ENCODE measurements around the gene TECPR2. TPM values are rescaled to one million over a fixed set of nuclear protein-coding genes. Genes with fewer than 3 reads are reported as not detected.

The TECPR2 gene
- total and polyA plus RNA-seq, 2 of the 13 experiments (the other 11 are each of a cell fraction or from before 2014, with no cell fraction given): 3.5 to 5.7 TPM

DNA sequence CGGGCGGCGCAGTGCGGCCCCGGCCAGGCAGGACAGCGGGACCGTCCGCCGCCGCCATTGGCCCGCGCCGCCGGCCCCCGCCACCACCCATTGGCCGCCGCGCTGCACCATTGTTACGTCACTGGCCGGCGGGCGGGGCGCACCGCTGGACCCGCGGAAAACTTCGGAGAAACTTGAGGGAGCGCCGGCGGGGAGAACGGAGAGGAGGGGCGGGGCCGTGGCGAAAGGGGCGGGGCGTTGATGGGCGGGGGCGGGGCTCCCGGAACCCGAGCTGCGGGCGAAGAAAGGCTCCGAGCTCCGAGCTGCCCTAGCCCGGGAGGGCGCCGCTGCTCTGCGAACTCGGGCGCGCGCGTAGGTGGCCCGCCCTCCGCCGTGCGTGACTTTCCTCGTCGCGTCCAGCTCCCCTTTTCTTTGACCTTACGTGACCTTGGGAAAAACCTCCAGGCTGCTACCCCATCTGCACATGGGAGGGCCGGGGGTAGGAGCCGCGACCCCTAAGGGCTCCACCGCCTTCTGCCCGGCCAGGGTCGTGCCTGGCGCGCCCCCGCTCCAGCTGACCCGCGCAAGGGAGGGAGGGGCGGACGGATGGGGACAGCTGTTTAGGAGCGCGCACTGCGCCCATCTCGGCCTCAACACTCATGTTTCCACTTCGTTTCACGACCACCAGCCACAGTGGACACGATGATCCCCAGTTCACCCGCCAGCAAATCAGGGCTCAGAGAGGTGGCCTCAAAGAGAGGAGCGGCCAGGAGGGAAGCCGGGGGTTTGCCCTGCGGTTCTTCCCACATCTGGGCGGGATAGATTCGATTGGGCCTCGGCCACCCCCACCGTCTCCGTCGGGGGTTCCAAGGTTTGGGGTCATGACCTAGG, 147.2 kb downstream of the TECPR2 start, which contains the start of gene ANKRD9 (continued):
- TF ChIP-seq AGO1 (IDR thresholded peaks at IDR 0.05; ENCODE audit: low read depth, low read length, poor library complexity, severe bottlenecking) (peak; percentile 51), ZNF367 (CRISPR knock-in tag; IDR thresholded peaks at IDR 0.05; ENCODE audit: borderline replicate concordance) (no peak), NFE2 (CRISPR knock-in tag; IDR thresholded peaks at IDR 0.05) (no peak), ARNT2 (CRISPR knock-in tag; IDR thresholded peaks at IDR 0.05; ENCODE audit: low read depth) (0 out of 2 replicates have a peak, but pooled peaks have one; percentile 32), JARID2 (CRISPR knock-in tag; IDR thresholded peaks at IDR 0.05; ENCODE audit: insufficient replicate concordance) (no peak), BHLHE40 (IDR thresholded peaks at IDR 0.05; ENCODE audit: low read length) (no peak), MTA1 (CRISPR knock-in tag; IDR thresholded peaks at IDR 0.05; ENCODE audit: borderline replicate concordance) (0 out of 2 replicates have a peak, but pooled peaks have one; percentile 34), ZFX (CRISPR knock-in tag; IDR thresholded peaks at IDR 0.05; ENCODE audit: low read depth) (no peak), PCBP1 (IDR thresholded peaks at IDR 0.05; ENCODE audit: borderline replicate concordance, low read depth, low read length) (no peak), ZNF773 (CRISPR knock-in tag; IDR thresholded peaks at IDR 0.05; ENCODE audit: borderline replicate concordance) (no peak), ZNF543 (CRISPR knock-in tag; IDR thresholded peaks at IDR 0.05) (0 out of 2 replicates have a peak, but pooled peaks have one; percentile 47)
- TF ChIP-seq, protein P1, sequence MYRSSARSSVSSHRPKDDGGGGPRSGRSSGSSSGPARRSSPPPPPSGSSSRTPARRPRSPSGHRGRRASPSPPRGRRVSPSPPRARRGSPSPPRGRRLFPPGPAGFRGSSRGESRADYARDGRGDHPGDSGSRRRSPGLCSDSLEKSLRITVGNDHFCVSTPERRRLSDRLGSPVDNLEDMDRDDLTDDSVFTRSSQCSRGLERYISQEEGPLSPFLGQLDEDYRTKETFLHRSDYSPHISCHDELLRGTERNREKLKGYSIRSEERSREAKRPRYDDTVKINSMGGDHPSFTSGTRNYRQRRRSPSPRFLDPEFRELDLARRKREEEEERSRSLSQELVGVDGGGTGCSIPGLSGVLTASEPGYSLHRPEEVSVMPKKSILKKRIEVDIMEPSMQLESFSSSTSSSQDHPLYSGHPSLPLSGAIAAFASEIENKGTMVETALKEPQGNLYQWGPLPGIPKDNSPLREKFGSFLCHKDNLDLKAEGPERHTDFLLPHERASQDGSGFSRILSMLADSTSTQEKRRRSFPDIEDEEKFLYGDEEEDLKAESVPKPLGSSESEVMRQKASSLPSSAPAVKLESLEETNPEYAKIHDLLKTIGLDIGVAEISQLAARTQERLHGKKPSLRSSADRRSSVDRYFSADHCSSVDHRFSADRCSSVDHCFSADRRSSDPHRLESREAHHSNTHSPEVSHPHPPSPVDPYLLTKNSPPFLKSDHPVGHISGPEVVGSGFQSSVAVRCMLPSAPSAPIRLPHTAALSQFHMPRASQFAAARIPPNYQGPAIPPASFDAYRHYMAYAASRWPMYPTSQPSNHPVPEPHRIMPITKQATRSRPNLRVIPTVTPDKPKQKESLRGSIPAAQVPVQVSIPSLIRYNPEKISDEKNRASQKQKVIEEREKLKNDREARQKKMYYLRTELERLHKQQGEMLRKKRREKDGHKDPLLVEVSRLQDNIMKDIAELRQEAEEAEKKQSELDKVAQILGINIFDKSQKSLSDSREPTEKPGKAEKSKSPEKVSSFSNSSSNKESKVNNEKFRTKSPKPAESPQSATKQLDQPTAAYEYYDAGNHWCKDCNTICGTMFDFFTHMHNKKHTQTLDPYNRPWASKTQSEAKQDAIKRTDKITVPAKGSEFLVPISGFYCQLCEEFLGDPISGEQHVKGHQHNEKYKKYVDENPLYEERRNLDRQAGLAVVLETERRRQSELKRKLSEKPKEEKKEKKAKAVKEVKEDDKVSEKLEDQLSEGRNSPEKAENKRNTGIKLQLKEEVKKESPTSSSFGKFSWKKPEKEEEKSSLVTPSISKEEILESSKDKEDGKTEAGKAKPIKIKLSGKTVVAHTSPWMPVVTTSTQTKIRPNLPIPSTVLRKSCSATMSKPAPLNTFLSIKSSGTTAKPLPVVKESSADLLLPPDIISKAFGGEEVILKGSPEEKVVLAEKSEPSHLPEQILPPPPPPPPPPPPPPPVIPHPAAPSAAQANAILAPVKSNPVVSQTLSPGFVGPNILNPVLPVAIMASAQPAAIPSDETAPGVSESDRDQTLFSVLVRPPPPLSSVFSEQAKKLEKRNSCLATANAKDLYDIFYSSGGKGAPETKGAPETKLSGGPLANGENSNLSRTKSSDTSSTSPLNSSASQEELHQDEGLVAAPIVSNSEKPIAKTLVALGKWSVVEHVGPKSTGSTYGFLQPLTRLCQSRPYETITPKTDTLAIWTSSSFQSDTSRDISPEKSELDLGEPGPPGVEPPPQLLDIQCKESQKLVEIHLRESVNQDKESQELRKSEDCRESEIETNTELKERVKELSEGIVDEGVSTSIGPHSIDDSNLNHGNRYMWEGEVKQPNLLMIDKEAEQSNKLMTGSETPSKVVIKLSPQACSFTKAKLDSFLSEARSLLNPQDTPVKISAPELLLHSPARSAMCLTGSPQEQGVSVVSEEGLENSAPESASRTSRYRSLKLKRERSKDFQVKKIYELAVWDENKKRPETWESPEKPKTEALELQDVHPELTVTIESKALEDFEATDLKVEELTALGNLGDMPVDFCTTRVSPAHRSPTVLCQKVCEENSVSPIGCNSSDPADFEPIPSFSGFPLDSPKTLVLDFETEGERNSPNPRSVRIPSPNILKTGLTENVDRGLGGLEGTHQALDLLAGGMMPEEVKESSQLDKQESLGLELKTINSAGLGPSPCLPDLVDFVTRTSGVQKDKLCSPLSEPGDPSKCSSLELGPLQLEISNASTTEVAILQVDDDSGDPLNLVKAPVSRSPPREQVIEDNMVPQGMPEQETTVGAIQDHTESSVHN (CRISPR knock-in tag; IDR thresholded peaks at IDR 0.05): 0 out of 2 replicates have a peak, but pooled peaks have one; percentile 34
- TF ChIP-seq, protein P2, sequence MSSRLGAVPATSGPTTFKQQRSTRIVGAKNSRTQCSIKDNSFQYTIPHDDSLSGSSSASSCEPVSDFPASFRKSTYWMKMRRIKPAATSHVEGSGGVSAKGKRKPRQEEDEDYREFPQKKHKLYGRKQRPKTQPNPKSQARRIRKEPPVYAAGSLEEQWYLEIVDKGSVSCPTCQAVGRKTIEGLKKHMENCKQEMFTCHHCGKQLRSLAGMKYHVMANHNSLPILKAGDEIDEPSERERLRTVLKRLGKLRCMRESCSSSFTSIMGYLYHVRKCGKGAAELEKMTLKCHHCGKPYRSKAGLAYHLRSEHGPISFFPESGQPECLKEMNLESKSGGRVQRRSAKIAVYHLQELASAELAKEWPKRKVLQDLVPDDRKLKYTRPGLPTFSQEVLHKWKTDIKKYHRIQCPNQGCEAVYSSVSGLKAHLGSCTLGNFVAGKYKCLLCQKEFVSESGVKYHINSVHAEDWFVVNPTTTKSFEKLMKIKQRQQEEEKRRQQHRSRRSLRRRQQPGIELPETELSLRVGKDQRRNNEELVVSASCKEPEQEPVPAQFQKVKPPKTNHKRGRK (CRISPR knock-in tag; IDR thresholded peaks at IDR 0.05): no peak
- TF ChIP-seq, protein P3, sequence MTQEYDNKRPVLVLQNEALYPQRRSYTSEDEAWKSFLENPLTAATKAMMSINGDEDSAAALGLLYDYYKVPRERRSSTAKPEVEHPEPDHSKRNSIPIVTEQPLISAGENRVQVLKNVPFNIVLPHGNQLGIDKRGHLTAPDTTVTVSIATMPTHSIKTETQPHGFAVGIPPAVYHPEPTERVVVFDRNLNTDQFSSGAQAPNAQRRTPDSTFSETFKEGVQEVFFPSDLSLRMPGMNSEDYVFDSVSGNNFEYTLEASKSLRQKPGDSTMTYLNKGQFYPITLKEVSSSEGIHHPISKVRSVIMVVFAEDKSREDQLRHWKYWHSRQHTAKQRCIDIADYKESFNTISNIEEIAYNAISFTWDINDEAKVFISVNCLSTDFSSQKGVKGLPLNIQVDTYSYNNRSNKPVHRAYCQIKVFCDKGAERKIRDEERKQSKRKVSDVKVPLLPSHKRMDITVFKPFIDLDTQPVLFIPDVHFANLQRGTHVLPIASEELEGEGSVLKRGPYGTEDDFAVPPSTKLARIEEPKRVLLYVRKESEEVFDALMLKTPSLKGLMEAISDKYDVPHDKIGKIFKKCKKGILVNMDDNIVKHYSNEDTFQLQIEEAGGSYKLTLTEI (CRISPR knock-in tag; conservative IDR thresholded peaks at IDR 0.05): no peak
